SJSA1 (cell line): ENCODE data around the gene ZNF202. TPM values are rescaled to one million over a fixed set of nuclear protein-coding genes. Genes with fewer than 3 reads are reported as not detected.

Experiments used
- DNase-seq, 2 experiments: peaks; one replicate each; pipeline ENCODE4 v3.0.0-alpha.2; 2015 to 2020; ENCODE audit warnings: low spot score in 2 of 2, low read depth in 1 of 2
- H3K27ac ChIP-seq: fragments of 250-450 bp; sonication (Bioruptor Pico); 2 replicates; pipeline ENCODE4 v1.5.1; 2020; ENCODE audit warnings: mild to moderate bottlenecking, moderate library complexity
- H3K27me3 ChIP-seq: fragments of 250-450 bp; sonication (Bioruptor Pico); replicated peaks from 2 replicates; pipeline ENCODE4 v1.5.1; 2020; ENCODE audit warnings: mild to moderate bottlenecking, moderate library complexity
- H3K36me3 ChIP-seq: fragments of 250-450 bp; sonication (Bioruptor Pico); 2 replicates; pipeline ENCODE4 v1.5.1; 2020; ENCODE audit warnings: mild to moderate bottlenecking
- H3K4me1 ChIP-seq: fragments of 250-450 bp; sonication (Bioruptor Pico); replicated peaks from 2 replicates; pipeline ENCODE4 v1.6.1; 2021; ENCODE audit warnings: mild to moderate bottlenecking
- H3K4me3 ChIP-seq: fragments of 250-450 bp; sonication (Bioruptor Pico); 2 replicates; pipeline ENCODE4 v1.5.1; 2020; ENCODE audit warnings: mild to moderate bottlenecking
- H3K9me3 ChIP-seq: fragments of 250-450 bp; sonication (Bioruptor Pico); replicated peaks from 2 replicates; pipeline ENCODE4 v1.5.1; 2020; ENCODE audit warnings: mild to moderate bottlenecking
- total RNA-seq: library from RNA; depleted of rRNA; stranded (reverse); fragments of >200 nt; shearing (Covaris generic); gene quantifications from 2 replicates; pipeline ENCODE4 v1.2.3, GENCODE V29; 2014; rRNA removed

ZNF202 gene
- total RNA-seq, result 1.6 and 6.6 TPM in 2 replicates

DNA sequence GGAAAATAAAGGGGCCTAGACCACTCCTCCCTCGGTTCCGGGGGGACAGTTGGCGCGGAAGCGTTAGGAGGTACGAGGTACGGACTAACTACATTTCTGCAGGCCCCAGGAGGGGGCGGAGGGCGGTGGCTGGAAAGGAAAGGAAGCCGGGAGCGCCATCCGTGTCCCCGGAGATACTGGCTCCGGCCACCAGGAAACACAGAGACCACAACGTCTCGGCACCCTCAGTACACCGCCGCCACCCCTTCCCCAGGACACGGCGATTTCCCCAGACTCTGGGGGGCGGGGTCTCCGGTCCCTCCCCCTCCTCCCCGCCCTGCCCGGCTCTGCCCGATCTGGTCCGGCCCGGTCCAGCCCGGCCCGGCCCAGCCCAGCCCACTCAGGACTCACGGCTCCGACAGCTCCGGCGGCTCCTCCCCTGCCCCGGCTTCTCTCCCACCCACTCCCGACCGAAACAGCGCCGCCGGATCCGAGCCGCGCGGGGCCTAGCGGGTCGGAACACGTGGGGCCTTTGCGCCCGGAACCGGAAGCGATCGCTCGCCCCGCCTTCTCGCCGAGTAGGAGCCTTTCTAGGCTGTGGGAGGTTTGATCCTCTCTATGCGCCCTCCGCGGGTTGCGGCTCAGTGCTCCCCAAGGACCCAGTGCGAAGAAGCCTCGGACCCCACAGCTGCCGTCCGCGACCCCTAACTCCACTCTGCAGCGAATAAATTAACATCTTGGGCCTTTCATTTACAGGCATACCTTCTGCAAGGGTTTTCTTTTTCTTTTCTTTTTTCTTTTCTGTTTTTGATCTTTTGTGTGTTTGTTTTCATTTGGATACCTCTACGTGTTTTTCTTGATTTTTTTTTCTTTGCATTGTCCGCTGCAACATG, at the start of gene ZNF202:
TSS of gene ZNF202 (minus strand) at position 502 of the 872 bp plus-strand sequence. CDS start 10,772 bp downstream, outside the sequence.
- Histone ChIP-seq H3K27ac (peak within 1 kb of the TSS; percentile 69), H3K4me1 (no peaks in the 10 kb centered on the region; the same call in 1 of the 2 replicates), H3K4me3 (peak within 1 kb of the TSS; percentile 82), H3K36me3 (peaks cover 7% of the 10 kb centered on the region), H3K9me3 (no peaks in the 10 kb centered on the region), H3K27me3 (no peaks in the 10 kb centered on the region)
- DNase-seq, result peak; percentile 69 to 78

DNA sequence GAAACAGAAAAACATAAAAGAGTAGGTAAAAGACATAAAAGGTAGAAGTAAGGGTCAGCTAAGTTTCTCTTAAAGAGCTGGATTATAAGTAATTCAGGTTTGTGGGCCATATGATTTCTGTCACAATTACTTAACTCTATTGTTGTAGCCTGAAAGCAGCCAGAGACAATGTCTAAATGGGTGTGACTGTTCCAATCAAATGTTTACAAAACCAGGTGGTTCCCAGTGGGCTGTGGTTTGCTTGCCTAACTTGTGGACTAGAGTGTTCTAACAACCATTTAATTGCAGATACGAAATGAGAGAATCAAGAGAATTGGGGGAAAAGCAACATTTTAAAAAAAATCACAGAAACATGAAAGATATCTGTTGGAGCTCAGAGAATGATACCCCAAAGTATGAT, 42.1 kb upstream of the ZNF202 start:
- Histone ChIP-seq H3K4me1 (no peaks in the 10 kb centered on the region), H3K36me3 (no peaks in the 10 kb centered on the region), H3K4me3 (no peak overlapping the region), H3K27ac (no peak overlapping the region), H3K9me3 (no peaks in the 10 kb centered on the region), H3K27me3 (no peaks in the 10 kb centered on the region)
- no peak for DNase-seq

DNA sequence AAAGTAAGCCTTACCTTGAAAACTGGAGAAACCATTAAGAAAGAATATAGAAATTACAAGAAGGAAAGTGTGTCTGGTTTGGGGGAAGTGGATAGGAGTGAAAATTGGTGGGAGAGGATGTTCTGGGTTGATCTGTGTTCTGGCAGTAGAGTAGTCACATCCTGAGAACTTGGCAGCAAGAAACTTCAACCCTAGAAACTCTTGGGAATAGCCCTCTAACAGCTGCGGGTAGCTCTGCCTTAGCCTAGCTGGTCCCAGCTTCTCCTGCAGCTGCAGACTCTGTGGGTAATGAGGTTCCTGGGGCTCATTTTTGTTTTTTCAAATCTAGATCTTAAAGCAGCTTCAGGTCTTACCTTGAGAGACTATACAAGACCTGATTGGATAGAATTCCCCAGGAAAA, 37.1 kb upstream of the ZNF202 start:
- DNase-seq, result no peak
- Histone ChIP-seq H3K36me3 (no peaks in the 10 kb centered on the region), H3K4me3 (no peak overlapping the region), H3K9me3 (no peaks in the 10 kb centered on the region), H3K27me3 (no peaks in the 10 kb centered on the region), H3K4me1 (no peaks in the 10 kb centered on the region), H3K27ac (no peak overlapping the region)

DNA sequence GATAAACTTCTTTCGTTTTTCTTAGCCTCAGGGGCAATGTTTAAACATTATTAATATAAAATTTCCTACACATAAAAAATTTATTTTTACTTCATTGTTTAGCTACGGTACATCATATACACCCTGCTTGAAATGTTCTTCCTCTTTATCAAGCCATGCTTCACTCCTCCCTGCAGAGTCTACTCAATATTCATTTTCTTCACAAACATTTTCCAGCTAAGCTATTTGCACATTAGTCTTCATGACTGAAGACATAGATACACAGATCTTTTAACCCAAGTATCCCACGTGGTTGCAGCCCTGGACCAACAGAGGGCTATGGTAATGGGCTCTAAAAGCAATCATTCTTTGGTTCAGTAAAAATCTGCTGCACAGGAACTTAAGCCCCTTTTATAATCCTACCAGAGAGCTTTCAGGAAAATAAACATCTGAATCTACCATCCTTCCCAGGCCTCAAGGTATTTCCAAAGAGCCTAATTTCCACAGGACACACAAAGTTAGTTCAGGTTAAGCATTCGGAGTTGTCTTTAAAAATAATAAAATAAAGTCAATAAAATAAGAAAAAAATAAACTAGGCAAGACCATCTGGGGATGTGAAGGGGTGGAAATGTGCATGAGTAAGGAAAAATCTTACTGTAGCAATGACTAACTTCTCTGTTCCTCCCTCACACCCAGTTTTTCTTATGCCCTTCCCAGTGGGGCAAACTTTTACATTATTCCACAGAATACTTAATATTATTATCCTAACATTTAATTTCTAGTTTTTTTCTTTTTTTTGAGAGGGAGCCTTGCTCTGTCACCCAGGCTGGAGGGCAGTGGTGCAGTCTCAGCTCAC, 34.5 kb upstream of the ZNF202 start:
- no peaks in the 10 kb centered on the region for H3K27me3 ChIP-seq
- H3K36me3 ChIP-seq, result no peaks in the 10 kb centered on the region
- no peaks in the 10 kb centered on the region for H3K9me3 ChIP-seq
- H3K27ac ChIP-seq, result no peak overlapping the region
- no peaks in the 10 kb centered on the region for H3K4me1 ChIP-seq
- H3K4me3 ChIP-seq, result no peak overlapping the region
- DNase-seq, result no peak

DNA sequence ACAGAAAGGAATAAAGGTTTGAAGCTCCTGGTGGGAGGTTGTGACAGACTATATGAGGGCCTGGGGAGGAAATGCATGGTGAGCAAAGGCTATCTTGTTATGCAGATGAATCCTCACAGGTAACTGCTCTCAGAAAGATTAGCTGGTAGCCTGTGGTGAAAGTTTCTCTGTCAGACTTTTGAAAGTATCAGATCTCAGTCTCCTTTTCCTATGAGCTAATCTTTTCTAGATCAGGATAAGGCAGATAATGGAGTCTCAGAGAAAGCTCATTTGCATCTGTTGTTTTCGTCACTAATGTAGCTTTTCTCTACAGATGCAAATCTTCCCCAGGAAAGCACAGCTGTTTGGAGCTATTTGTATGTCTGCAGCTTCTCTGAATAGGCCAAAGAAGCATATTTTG, 33.8 kb upstream of the ZNF202 start:
- no peak overlapping the region for H3K27ac ChIP-seq
- H3K4me3 ChIP-seq, result no peak overlapping the region
- H3K36me3 ChIP-seq, result no peaks in the 10 kb centered on the region
- no peaks in the 10 kb centered on the region for H3K9me3 ChIP-seq
- no peaks in the 10 kb centered on the region for H3K4me1 ChIP-seq
- no peak for DNase-seq
- no peaks in the 10 kb centered on the region for H3K27me3 ChIP-seq

DNA sequence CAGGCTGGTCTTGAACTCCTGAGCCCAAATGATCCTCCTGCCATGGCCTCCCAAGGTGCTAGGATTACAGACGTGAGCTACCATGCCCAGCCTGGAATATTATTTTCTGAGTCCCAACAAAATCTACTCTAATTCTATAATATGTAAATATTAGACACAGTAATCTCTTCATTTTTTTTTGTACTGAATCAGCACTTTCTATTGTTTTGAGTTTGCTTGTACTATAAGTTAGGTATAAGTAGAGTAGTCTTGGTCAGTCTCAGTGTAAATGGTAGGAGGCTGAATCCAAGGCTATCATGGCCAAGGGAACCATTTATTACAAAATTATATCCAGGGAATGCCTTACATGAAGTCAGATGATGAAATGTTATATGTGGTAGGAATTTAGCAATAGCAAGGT, 32.5 kb upstream of the ZNF202 start:
- Histone ChIP-seq H3K36me3 (no peaks in the 10 kb centered on the region), H3K9me3 (no peaks in the 10 kb centered on the region), H3K4me3 (no peak overlapping the region), H3K4me1 (no peaks in the 10 kb centered on the region), H3K27ac (no peak overlapping the region), H3K27me3 (no peaks in the 10 kb centered on the region)
- no peak for DNase-seq

DNA sequence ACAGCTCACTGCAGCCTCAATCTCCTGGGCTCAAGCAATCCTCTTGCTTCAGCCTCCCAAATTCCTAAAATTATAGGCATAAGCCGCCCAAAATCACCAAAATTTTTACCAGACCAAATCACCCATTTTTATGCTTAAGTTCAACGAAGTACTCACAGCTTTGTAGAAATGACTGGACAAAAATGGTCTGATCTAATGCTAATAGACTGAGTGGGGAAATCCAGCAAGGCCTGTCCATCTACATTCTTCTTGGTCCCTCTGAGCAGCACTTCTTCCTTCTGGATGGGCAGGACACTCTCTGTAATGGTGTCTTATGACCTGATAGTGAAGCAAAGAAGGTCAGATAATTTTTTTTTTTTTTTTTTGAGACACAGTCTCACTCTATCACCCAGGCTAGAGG, 31.6 kb upstream of the ZNF202 start:
- H3K27ac ChIP-seq, result no peak overlapping the region
- no peak overlapping the region for H3K4me3 ChIP-seq
- no peaks in the 10 kb centered on the region for H3K36me3 ChIP-seq
- no peaks in the 10 kb centered on the region for H3K27me3 ChIP-seq
- H3K9me3 ChIP-seq, result no peaks in the 10 kb centered on the region
- no peak for DNase-seq
- no peaks in the 10 kb centered on the region for H3K4me1 ChIP-seq

DNA sequence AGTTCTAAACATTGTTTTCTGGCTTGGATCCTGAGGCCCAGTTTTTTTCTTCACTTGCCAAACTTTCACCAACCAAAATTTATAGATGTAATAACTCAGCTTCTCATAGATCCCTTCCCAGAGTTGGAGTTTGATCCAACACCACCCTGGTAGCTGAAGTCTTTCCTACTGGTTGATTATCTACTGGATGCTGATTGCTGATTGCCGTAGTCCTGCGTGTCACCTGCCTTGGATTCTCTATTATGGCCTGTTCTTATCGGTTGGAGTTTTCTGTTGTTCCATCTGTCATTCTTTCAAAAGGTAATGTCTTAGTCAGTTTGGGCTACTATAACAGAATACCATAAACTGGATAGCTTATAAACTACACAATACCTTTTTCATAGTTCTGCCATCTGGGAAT, 30.2 kb upstream of the ZNF202 start:
- no peaks in the 10 kb centered on the region for H3K27me3 ChIP-seq
- no peak overlapping the region for H3K27ac ChIP-seq
- H3K36me3 ChIP-seq, result no peaks in the 10 kb centered on the region
- DNase-seq, result no peak
- no peaks in the 10 kb centered on the region for H3K4me1 ChIP-seq
- H3K4me3 ChIP-seq, result no peak overlapping the region
- no peaks in the 10 kb centered on the region for H3K9me3 ChIP-seq

DNA sequence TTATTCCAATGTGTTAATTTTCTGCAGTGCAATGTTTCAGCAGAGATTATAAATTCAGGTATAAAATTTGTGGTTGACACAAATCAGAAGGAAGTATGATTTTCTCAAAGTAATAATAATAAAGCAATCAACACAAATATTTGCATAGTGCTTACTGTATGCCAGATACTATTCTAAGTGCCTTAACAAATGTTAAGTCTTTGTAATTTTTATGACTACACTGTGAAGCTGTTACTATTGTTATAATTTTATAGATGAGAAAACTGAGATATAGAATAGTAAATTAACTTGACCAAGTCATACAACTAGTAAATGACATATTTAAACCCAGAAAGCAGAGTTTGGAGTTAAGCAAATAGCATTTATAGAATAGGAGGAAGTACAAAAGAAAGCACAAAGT, 29.3 kb upstream of the ZNF202 start:
- no peaks in the 10 kb centered on the region for H3K4me1 ChIP-seq
- H3K9me3 ChIP-seq, result no peaks in the 10 kb centered on the region
- no peaks in the 10 kb centered on the region for H3K36me3 ChIP-seq
- no peak for DNase-seq
- H3K4me3 ChIP-seq, result no peak overlapping the region
- no peak overlapping the region for H3K27ac ChIP-seq
- no peaks in the 10 kb centered on the region for H3K27me3 ChIP-seq

DNA sequence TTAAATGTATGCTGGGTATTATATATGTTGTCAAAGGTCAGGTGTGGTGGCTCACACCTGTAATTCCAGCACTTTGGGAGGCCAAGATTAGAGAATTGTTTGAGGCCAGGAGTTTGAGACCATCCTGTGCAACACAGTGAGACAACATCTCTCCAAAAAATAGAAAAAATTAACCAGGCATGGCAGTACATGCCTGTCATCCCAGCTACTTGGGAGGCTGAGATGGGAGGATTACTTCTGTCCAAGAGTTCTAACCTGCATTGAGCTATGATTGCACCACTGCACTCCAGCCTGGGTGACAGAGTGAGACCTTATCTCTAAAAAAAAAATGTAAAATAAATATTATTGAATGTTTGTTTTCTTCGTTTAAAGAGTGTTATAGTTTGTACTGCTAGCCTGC, 24.1 kb upstream of the ZNF202 start:
- DNase-seq, result no peak
- Histone ChIP-seq H3K4me1 (no peaks in the 10 kb centered on the region), H3K36me3 (no peaks in the 10 kb centered on the region), H3K4me3 (no peak overlapping the region), H3K9me3 (no peaks in the 10 kb centered on the region), H3K27ac (no peak overlapping the region), H3K27me3 (no peaks in the 10 kb centered on the region)

DNA sequence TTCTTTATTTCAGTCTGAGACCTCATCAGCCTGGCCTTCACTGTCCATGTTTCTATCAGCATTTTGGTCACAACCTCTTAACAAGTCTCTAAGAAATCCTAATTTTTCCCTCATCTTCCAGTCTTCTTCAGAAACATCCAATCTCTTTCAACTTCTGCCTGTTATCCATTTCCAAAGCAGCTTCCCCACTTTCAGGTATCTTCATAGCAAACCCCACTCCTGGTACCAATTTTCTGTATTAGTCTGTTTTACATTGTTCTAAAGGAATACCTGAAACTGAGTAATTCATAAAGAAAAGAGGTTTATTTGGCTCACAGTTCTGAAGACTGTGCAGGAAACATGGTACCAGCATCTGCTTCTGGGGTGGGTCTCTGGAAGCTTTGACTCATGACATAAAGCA, 21.0 kb upstream of the ZNF202 start:
- no peak overlapping the region for H3K27ac ChIP-seq
- H3K4me1 ChIP-seq, result no peaks in the 10 kb centered on the region
- no peaks in the 10 kb centered on the region for H3K36me3 ChIP-seq
- no peak overlapping the region for H3K4me3 ChIP-seq
- H3K9me3 ChIP-seq, result no peaks in the 10 kb centered on the region
- no peak for DNase-seq
- H3K27me3 ChIP-seq, result no peaks in the 10 kb centered on the region

DNA sequence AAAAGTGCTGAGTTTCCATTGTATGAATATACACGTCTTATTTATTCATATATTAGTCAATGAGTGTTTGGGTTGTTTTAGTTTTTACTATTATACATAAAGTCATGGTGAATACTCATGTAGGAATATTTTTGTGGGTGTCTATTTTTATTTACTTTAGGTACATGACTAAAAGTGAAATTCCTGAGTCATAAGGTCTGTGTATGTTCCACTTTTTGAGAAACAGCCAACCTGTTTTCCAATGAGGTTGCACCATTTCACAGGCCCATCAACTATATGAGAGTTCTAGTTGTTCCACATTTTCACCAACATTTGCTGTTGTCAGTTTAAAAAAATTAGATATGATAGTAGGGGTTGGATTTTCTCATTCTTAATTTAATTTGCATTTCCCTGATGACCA, 19.4 kb upstream of the ZNF202 start:
- Histone ChIP-seq H3K9me3 (no peaks in the 10 kb centered on the region), H3K4me1 (no peaks in the 10 kb centered on the region), H3K27me3 (no peaks in the 10 kb centered on the region), H3K27ac (no peak overlapping the region), H3K36me3 (no peaks in the 10 kb centered on the region), H3K4me3 (no peak overlapping the region)
- no peak for DNase-seq

DNA sequence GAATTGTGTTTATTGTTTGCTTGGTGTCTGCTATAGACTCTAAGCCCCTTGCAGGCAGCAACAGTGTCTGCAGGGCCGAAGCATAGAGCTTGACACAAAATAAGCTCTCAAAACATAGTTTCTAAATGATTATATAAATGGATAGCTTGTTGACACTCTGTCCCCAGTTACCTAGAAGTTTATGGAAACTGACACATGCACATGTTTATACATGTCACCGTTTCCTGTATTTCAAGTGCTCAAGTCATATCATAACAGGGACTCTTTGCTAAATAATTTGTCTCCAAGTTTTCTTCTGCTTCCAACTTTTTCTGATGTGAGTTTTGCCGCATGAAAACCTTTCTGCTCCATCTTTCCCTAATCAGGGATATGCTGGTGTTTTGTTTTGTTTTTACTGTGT, 16.5 kb upstream of the ZNF202 start:
- Histone ChIP-seq H3K9me3 (no peaks in the 10 kb centered on the region), H3K4me3 (no peak overlapping the region), H3K27ac (no peak overlapping the region), H3K36me3 (no peaks in the 10 kb centered on the region), H3K27me3 (no peaks in the 10 kb centered on the region), H3K4me1 (no peaks in the 10 kb centered on the region)
- DNase-seq, result no peak

DNA sequence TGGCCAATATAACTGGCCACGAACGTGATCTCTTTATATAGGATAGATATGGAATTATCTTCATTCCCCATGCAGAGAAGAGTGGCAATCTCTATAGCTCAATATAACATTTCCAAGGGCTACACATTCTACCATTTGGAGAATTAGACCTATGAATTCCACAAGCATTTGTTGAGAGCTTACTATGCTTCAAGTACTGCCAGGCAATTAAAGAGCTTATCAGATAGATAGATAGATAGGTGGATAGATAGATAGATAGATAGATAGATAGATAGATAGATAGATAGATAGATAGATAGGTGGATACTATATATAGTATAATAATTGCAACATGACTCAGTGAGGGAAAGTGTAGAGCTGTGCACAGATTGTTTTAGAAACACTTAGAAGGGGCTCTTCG, 14.4 kb upstream of the ZNF202 start:
- Histone ChIP-seq H3K4me3 (no peak overlapping the region), H3K36me3 (no peaks in the 10 kb centered on the region), H3K27ac (no peak overlapping the region), H3K9me3 (no peaks in the 10 kb centered on the region), H3K27me3 (no peaks in the 10 kb centered on the region), H3K4me1 (no peaks in the 10 kb centered on the region)
- no peak for DNase-seq
